NCI-H82 treated with DMSO at 0.1 percent for 48 hours (cell line): ENCODE data around the gene VWF.

ENCODE experiments used
- DNase-seq: peaks from one replicate; lab custom pipeline; 2025; ENCODE audit not compliant: unreplicated experiment; lab: John Stamatoyannopoulos, UW

Gene VWF

GRCh38 chr12:5916785-5917290 is 207.6 kb downstream of the VWF start:
- no peak for DNase-seq

- DNase-seq: no peak
Measured at GRCh38 chr12:5915511-5915910, 209.0 kb downstream of the VWF start.

GRCh38 chr12:5914387-5915149 is 209.9 kb downstream of the VWF start:
- DNase-seq: no peak

- DNase-seq: no peak
Measured at GRCh38 chr12:5913387-5913786, 211.1 kb downstream of the VWF start.

- DNase-seq: no peak
Measured at GRCh38 chr12:5912437-5913334, 211.8 kb downstream of the VWF start.

GRCh38 chr12:5912011-5912410 is 212.5 kb downstream of the VWF start:
- no peak for DNase-seq

GRCh38 chr12:5910790-5911548 is 213.5 kb downstream of the VWF start:
- DNase-seq: no peak

GRCh38 chr12:5909560-5909959 is 214.9 kb downstream of the VWF start:
- no peak for DNase-seq

- no peak for DNase-seq
Measured at GRCh38 chr12:5908251-5908650, 216.2 kb downstream of the VWF start.

- DNase-seq: no peak
Measured at GRCh38 chr12:5907807-5908206, 216.7 kb downstream of the VWF start.

- DNase-seq: no peak
Measured at GRCh38 chr12:5905757-5906156, 218.7 kb downstream of the VWF start.

GRCh38 chr12:5904969-5905368 is 219.5 kb downstream of the VWF start:
- DNase-seq: no peak

- no peak for DNase-seq
Measured at GRCh38 chr12:5904441-5904840, 220.0 kb downstream of the VWF start.

GRCh38 chr12:5902736-5903135 is 221.7 kb downstream of the VWF start:
- DNase-seq: no peak

GRCh38 chr12:5901416-5901815 is 223.1 kb downstream of the VWF start:
- DNase-seq: no peak

- DNase-seq: no peak
Measured at GRCh38 chr12:5900533-5901205, 223.8 kb downstream of the VWF start.

- DNase-seq: no peak
Measured at GRCh38 chr12:5900076-5900475, 224.4 kb downstream of the VWF start.

GRCh38 chr12:5899675-5900074 is 224.8 kb downstream of the VWF start:
- no peak for DNase-seq

GRCh38 chr12:5898874-5899273 is 225.6 kb downstream of the VWF start:
- DNase-seq: no peak
